ENCODE results near the gene EVL. TPM values are rescaled to one million over a fixed set of nuclear protein-coding genes. Genes with fewer than 3 reads are reported as not detected.

The EVL gene
- total RNA-seq, 2 experiments from 2014 or later: 206 to 298 TPM

DNA sequence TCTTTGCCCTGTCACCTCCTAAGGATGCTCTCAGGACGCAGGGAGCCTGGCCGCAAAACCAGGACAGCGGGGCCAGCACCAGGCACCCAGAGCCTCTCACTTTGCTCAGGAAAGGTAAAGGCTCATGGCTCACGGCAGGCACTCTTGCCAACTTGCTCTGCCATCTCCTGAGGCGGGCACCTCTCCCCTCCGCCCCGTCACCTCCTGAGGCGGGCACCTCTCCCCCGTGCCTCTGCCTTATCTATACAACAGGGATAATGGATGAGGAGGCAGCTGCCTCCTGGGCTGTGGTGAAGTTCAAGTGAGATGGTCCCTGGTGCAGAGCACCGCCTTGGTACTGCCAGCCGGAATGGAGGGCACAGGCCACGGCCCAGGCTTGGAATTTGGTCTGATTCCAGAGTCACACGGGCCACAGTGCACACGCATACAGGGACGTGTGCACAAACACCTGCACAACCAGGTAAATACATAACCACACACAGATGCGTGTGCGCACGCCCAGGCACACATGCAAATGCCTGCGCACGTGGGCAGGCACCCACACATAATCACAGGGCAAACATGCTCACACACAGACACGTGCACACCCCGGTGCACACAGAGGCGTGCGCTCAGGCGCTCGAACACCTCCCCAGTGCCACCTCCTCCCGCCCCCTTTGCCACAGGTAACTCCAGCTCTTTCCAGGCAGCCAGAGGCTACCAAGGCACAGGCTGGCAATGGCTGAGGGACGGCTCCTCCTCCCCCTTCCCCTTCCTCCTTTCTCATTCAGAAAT, 82.7 kb downstream of the EVL start:
- CTCF ChIA-PET (ENCODE audit: unreplicated experiment): no interaction called here
- peaks cover 22% of the 10 kb centered on the region for H3K4me1 ChIP-seq (ENCODE audit: insufficient read depth, low read length, poor library complexity, severe bottlenecking)
- peak overlapping the region; percentile 20 for H3K4me3 ChIP-seq (ENCODE audit: low read depth, low read length, poor library complexity, severe bottlenecking)
- peak; percentile 30 for DNase-seq (ENCODE audit: low spot score)
- peak overlapping the region; percentile 27 for H3K27ac ChIP-seq (ENCODE audit: low read depth, low read length, poor library complexity, severe bottlenecking)
- no peak overlapping the region for H2AFZ ChIP-seq (ENCODE audit: low read length)
- H3K36me3 ChIP-seq (ENCODE audit: insufficient read depth, low read length): 0 out of 2 replicates have a peak, but pooled peaks cover 6% of the 10 kb centered on the region
- peak overlapping the region; percentile 25 for H3K4me2 ChIP-seq (ENCODE audit: low read length)
- no peaks in the 10 kb centered on the region for H3K79me2 ChIP-seq (ENCODE audit: insufficient read depth, low read depth, low read length)
- TF ChIP-seq, protein P1, sequence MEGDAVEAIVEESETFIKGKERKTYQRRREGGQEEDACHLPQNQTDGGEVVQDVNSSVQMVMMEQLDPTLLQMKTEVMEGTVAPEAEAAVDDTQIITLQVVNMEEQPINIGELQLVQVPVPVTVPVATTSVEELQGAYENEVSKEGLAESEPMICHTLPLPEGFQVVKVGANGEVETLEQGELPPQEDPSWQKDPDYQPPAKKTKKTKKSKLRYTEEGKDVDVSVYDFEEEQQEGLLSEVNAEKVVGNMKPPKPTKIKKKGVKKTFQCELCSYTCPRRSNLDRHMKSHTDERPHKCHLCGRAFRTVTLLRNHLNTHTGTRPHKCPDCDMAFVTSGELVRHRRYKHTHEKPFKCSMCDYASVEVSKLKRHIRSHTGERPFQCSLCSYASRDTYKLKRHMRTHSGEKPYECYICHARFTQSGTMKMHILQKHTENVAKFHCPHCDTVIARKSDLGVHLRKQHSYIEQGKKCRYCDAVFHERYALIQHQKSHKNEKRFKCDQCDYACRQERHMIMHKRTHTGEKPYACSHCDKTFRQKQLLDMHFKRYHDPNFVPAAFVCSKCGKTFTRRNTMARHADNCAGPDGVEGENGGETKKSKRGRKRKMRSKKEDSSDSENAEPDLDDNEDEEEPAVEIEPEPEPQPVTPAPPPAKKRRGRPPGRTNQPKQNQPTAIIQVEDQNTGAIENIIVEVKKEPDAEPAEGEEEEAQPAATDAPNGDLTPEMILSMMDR (conservative IDR thresholded peaks at IDR 0.05; ENCODE audit: low read length): no peak
- no peak for TF ChIP-seq EZH2phosphoT487 (IDR thresholded peaks at IDR 0.05; ENCODE audit: borderline replicate concordance, low read depth, low read length)
- no peaks in the 10 kb centered on the region for H4K20me1 ChIP-seq (ENCODE audit: insufficient read depth, low read length)
- POLR2A ChIA-PET: interaction anchor here (1.0 kb wide), 1 partner anchor 9 kb away, joined by 3 read pairs; no protein-coding TSS in a partner anchor
- H3K9me3 ChIP-seq (ENCODE audit: low read length): no peaks in the 10 kb centered on the region
- intact Hi-C loops (cut with micrococcal nuclease; ENCODE audit: unreplicated experiment): loop anchor here (2.0 kb wide), 1 partner anchor 45 kb away; no protein-coding TSS in a partner anchor
- no peaks in the 10 kb centered on the region for H3K9me2 ChIP-seq (ENCODE audit: insufficient read depth, low read length)
- no TSS peak for BruUV-seq (replicated peaks)

DNA sequence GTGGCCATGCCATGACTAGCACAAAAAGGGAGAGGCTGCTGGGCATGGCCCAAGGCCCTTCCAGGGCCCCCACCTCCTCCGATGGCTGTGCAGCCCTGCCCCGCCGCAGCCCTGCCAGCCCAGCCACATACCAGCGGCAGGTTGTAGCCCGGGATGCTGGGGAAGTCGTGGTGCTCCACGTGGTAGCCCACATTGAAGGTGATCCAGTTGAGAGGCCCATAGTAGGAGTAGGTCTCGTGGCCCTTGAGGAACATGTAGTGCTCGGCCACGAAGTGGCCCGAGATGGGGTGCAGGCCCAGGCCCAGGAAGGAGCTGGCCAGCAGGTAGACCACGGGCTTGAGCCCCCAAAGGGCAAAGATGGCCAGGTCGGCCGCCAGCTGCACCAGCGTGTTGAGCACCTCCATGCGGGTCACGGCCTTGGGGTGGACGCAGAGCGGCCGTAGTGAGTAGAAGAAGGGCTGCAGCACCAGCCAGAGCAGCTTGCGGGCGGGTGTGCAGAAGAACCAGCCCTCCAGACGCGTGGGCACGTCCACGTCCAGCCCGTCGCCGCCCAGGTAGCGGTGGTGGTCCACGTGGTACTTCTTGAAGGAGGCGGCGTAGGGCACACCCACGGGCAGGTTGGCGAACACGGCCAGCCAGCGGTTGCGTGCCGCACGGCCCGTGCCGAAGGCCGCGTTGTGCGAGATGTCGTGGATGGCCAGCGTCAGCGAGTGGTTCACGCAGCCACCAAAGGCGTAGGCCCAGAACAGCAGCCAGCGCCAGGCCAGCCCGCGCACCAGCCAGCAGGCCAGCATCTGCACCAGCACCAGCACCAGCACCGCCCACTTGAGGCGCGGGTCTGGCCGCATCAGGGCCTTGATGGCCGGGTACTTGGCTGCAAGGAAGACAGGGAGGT, 83.9 kb downstream of the EVL start:
- TF ChIP-seq, protein P1 (conservative IDR thresholded peaks at IDR 0.05; ENCODE audit: low read length): no peak
- TF ChIP-seq EZH2phosphoT487 (IDR thresholded peaks at IDR 0.05; ENCODE audit: borderline replicate concordance, low read depth, low read length): no peak
- Histone ChIP-seq H3K4me3 (ENCODE audit: low read depth, low read length, poor library complexity, severe bottlenecking) (no peak overlapping the region), H3K9me3 (ENCODE audit: low read length) (no peaks in the 10 kb centered on the region), H2AFZ (ENCODE audit: low read length) (no peak overlapping the region), H3K4me1 (ENCODE audit: insufficient read depth, low read length, poor library complexity, severe bottlenecking) (peaks cover 22% of the 10 kb centered on the region), H3K27ac (ENCODE audit: low read depth, low read length, poor library complexity, severe bottlenecking) (no peak overlapping the region), H3K9me2 (ENCODE audit: insufficient read depth, low read length) (no peaks in the 10 kb centered on the region), H3K4me2 (ENCODE audit: low read length) (no peak overlapping the region), H3K36me3 (ENCODE audit: insufficient read depth, low read length) (no peaks in the 10 kb centered on the region), H4K20me1 (ENCODE audit: insufficient read depth, low read length) (no peaks in the 10 kb centered on the region), H3K79me2 (ENCODE audit: insufficient read depth, low read depth, low read length) (no peaks in the 10 kb centered on the region)
- BruUV-seq (replicated peaks): no TSS peak
- DNase-seq (ENCODE audit: low spot score): no peak
- CTCF ChIA-PET (ENCODE audit: unreplicated experiment): no interaction called here
- POLR2A ChIA-PET: no interaction called here
- intact Hi-C loops (cut with micrococcal nuclease; ENCODE audit: unreplicated experiment): no loop called here
